Stimulated activated CD8-positive, alpha-beta memory T cell treated with anti-CD3 and anti-CD28 coated beads, Interleukin-2, amount 100 ng/mL, for 48 hours (primary cell): ENCODE data around the gene TM2D3.

ENCODE experiments used
- DNase-seq, 2 donors: peaks; one replicate each; pipeline ENCODE4 v3.0.0-alpha.2; 2020; ENCODE audit warnings: low read depth in 2 of 2

TM2D3 gene

GRCh38 chr15:101604124-101604874 lies 47.9 kb downstream of the TM2D3 start:
- DNase-seq, result no peak

DNA sequence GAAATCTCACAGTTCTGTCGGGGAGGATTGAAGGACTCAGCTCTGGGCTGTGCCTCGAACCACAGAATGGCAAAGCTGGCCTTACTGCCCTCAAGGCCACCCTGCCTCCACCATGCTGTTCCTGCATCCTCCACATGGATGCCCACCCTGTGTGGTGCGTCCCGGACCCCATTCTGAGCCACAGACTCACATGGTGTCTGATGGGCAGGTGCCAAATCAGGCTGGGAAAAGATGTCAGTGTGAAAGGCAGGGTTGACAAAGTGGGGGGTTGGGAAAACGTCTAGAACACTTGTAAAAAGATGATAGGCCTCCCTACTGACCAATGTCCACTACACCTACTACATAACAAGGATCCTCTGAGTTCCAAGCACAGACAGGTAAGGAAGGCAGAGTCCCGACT lies 49.4 kb downstream of the TM2D3 start:
- no peak for DNase-seq

- no peak for DNase-seq
Observed at GRCh38 chr15:101600035-101600434, 52.1 kb downstream of the TM2D3 start.

DNA sequence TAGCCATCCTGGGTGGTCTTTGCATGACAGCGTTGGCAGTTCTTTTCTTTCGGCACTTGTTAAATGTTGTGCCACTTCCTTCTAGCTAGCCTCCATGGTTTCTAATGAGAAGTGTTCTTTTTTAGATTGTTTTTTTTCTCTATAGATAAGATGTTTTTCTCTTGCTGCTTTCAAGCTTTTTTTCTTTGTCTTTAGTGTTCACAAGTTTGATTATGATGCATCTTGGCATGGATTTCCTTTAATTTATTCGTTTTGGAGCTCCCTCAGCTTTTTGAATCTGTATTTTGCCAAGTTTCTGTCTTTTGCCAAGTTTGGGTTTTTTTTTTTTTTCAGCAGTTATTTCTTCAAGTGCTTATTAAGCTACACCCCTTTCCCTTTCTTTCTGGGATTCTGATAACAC lies 53.1 kb downstream of the TM2D3 start:
- no peak for DNase-seq

DNA sequence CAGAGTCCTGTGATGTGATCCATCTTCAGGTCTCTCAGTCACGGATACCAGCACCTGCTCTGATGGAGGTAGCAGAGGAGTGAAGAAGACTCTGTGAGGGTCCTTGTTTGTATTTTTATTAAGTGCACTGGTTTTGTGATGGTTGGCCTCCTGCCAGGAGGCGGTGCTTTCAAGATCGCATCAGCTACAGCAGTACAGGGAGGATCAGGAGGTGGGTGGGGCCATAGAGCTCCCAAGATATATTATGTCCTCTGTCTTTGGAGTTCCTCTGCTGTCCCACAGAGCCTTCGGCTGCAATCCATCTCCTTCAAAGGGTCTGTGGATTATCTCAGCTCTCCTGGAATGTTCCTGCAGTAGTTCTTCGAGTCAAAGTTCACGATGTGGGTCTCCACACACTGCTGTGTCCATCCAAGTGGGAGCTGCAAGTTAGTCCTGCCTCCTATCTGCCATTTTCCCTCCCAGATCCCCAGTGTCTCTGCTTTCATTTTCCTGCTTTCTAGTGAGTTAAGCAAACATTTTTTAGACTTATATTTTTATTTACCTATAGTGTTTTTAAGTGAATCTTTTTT lies 54.7 kb downstream of the TM2D3 start:
- DNase-seq, result no peak

GRCh38 chr15:101596633-101597032 lies 55.5 kb downstream of the TM2D3 start:
- no peak for DNase-seq
